ENCODE data around the gene SPEF1.
"Not testable (repeated sequence)": the region's sequence is repeated elsewhere in the genome, so short reads cannot be mapped to it uniquely, and the experiment has no call there.

- TF ChIP-seq POLR2A, CTCF, EP300 (IDR thresholded peaks at IDR 0.05): not testable (repeated sequence)
Measured at GRCh38 chr20:3829891-3830290, 48.6 kb upstream of the SPEF1 start.

Data from suprapubic skin (tissue), 3 donors.